Measurements from ENCODE around the gene TSHZ1.

- TF ChIP-seq CTCF (IDR thresholded peaks at IDR 0.05) (no peak), POLR2AphosphoS5 (IDR thresholded peaks at IDR 0.05) (no peak), POLR2A (IDR thresholded peaks at IDR 0.05) (no peak)
Measured at GRCh38 chr18:75240433-75240832, 29.8 kb downstream of the TSHZ1 start.
